RWPE2 (cell line): ENCODE measurements around the gene NMRAL1.
A peak's percentile ranks its signal among the peaks of the same experiment; 100 is the strongest.

ENCODE experiments used
- ATAC-seq: fragments of 200-7000 bp; cut with Tn5 transposase; 3 replicates; pipeline ENCODE4 v1.9.1; 2021; ENCODE audit warnings: low read depth
- DNase-seq: peaks from one replicate; pipeline ENCODE4 v3.0.0-alpha.2; 2020; ENCODE audit warnings: low spot score
- H3K27ac ChIP-seq: fragments of 450-650 bp; 2 replicates; pipeline ENCODE4 v1.5.1; 2017; ENCODE audit warnings: mild to moderate bottlenecking; ENCODE audit not compliant: poor library complexity, severe bottlenecking
- H3K27me3 ChIP-seq: fragments of 250-450 bp; sonication (Bioruptor Pico); 2 replicates; pipeline ENCODE4 v1.5.1; 2021; ENCODE audit warnings: mild to moderate bottlenecking, moderate library complexity; ENCODE audit not compliant: insufficient read depth, poor library complexity, severe bottlenecking
- H3K36me3 ChIP-seq: fragments of 250-450 bp; sonication (Bioruptor Pico); 2 replicates; pipeline ENCODE4 v1.5.1; 2020; ENCODE audit warnings: low read depth, mild to moderate bottlenecking, moderate library complexity
- H3K4me1 ChIP-seq: fragments of 250-450 bp; sonication (Bioruptor Pico); 2 replicates; pipeline ENCODE4 v1.5.1; 2021; ENCODE audit warnings: mild to moderate bottlenecking, moderate library complexity; ENCODE audit not compliant: insufficient read depth, poor library complexity, severe bottlenecking
- H3K4me3 ChIP-seq: fragments of 250-450 bp; sonication (Bioruptor Pico); 2 replicates; pipeline ENCODE4 v1.5.1; 2021; ENCODE audit warnings: mild to moderate bottlenecking, moderate library complexity; ENCODE audit not compliant: severe bottlenecking
- H3K9me3 ChIP-seq: fragments of 250-450 bp; sonication (Bioruptor Pico); 2 replicates; pipeline ENCODE4 v1.5.1; 2021; ENCODE audit warnings: mild to moderate bottlenecking, moderate library complexity; ENCODE audit not compliant: severe bottlenecking
- TF ChIP-seq, protein P1 (sequence below): fragments of 450-650 bp; IDR thresholded peaks from one replicate; pipeline ENCODE4 v1.5.1; 2017; ENCODE audit warnings: mild to moderate bottlenecking, moderate library complexity; ENCODE audit not compliant: poor library complexity, severe bottlenecking

The NMRAL1 gene

DNA sequence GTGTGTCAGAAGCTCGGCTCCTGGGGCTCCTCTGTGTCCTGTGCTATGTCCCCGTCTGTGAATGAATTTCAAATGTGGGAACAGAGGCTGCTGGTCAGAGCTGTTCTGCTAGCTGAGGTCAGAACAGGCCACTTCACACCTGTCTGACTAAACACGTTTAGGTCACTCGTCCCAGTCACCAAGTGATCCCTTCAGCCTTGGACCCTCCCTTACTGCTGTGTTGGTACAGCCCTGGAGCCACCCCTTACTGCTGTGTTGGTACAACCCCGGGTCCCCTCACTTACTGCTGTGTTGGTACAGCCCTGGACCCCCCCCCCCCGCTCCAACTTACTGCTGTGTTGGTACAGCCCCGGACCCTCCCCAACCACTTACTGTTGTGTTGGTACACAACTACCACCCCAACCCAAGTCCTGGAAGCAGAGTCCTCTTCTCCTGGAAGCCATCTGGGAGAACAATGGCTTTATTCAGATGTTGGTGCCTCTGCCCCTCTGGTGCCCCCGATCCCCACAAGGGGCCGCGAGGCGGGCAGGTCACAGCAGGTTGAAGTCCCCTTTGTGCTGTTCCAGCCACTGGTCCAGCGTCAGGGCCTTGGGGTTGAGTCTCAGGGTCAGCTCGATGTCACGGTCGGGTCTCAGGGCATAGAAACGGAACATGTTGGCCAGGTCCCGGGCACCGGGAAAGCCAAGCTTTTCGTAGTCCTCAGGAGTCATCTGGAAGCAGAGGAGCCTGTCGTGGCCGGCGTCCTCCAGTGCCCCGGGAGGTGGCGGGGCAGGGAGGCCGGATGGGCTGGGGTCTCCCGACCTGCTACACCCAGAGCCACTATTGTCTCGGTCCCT lies 13.0 kb downstream of the NMRAL1 start:
- Histone ChIP-seq H3K4me1 (peaks cover 20% of the 10 kb centered on the region), H3K27me3 (no peaks in the 10 kb centered on the region), H3K9me3 (no peaks in the 10 kb centered on the region), H3K36me3 (peaks cover 42% of the 10 kb centered on the region), H3K27ac (no peak overlapping the region), H3K4me3 (no peak overlapping the region)
- ATAC-seq = 0 out of 3 replicates have a peak, but pooled peaks have one; percentile 4
- TF ChIP-seq, protein P1, sequence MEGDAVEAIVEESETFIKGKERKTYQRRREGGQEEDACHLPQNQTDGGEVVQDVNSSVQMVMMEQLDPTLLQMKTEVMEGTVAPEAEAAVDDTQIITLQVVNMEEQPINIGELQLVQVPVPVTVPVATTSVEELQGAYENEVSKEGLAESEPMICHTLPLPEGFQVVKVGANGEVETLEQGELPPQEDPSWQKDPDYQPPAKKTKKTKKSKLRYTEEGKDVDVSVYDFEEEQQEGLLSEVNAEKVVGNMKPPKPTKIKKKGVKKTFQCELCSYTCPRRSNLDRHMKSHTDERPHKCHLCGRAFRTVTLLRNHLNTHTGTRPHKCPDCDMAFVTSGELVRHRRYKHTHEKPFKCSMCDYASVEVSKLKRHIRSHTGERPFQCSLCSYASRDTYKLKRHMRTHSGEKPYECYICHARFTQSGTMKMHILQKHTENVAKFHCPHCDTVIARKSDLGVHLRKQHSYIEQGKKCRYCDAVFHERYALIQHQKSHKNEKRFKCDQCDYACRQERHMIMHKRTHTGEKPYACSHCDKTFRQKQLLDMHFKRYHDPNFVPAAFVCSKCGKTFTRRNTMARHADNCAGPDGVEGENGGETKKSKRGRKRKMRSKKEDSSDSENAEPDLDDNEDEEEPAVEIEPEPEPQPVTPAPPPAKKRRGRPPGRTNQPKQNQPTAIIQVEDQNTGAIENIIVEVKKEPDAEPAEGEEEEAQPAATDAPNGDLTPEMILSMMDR = no peak
- no peak for DNase-seq

DNA sequence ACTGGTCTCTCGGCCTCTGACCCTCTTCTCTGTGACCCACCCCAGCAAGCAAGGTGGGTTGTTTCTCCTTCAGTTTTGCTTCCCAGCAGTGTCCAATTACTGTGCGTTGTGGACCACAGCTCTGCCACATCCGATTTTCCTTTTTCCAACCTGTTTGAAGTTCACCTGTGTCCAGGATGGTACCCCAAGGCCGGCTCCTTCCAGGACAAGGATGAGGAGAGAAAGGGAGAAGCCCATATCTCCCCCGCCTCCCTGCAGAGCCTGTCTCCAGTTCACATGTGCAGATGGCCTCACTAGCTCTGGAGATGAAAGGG lies 13.5 kb downstream of the NMRAL1 start:
- no peaks in the 10 kb centered on the region for H3K9me3 ChIP-seq
- DNase-seq (no peak), ATAC-seq (no peak)
- H3K27me3 ChIP-seq = no peaks in the 10 kb centered on the region
- H3K4me1 ChIP-seq = peaks cover 20% of the 10 kb centered on the region
- H3K36me3 ChIP-seq = peaks cover 42% of the 10 kb centered on the region
- TF ChIP-seq, protein P1 = no peak
- no peak overlapping the region for H3K4me3 ChIP-seq
- H3K27ac ChIP-seq = no peak overlapping the region

DNA sequence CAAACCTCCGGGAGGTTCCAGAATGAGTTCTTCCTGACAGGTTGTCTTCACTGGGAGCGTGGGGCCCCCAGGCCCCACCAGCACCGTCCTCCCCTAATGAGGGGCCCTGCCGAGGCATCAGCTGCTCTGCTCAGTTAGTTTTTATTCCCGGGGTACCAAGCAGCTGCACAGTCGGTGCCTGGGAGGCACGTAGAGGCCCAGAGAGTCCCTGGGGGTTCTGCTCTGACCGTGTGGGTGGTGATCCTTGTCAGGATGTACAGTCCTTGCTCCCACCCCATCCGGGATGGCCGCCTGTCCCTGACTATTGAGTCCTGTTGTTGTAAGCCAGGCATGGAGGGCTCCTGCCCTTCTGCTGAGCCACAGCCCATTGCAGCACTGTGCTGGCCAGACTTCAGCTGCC lies 18.5 kb downstream of the NMRAL1 start:
- Histone ChIP-seq H3K9me3 (no peaks in the 10 kb centered on the region), H3K4me3 (no peak overlapping the region), H3K4me1 (no peaks in the 10 kb centered on the region), H3K27me3 (no peaks in the 10 kb centered on the region), H3K27ac (no peak overlapping the region), H3K36me3 (peaks cover 57% of the 10 kb centered on the region)
- 0 out of 3 replicates have a peak, but pooled peaks have one; percentile 7 for ATAC-seq
- TF ChIP-seq, protein P1 = no peak
- DNase-seq = no peak

DNA sequence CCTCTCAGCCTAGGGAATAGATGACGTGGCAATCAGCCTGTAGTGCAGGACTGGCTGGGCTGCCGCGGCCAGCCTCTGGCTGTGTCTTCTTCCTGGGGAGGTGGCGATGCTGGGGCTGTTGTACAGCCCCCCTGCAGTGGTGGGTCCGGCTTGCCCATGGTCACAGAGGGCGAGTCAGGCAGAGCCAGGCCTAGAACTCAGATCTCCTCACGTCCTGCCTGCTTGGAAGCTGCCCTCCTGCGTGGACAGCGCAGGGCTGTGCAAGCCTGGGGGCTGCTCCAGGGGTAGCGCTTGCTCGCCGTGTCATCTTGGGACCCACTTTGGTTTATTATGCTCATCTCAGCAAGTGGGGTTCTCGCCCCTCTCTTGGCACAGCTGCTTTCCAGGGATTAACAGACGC lies 19.3 kb downstream of the NMRAL1 start:
- peaks cover 66% of the 10 kb centered on the region for H3K36me3 ChIP-seq
- TF ChIP-seq, protein P1 = no peak

DNA sequence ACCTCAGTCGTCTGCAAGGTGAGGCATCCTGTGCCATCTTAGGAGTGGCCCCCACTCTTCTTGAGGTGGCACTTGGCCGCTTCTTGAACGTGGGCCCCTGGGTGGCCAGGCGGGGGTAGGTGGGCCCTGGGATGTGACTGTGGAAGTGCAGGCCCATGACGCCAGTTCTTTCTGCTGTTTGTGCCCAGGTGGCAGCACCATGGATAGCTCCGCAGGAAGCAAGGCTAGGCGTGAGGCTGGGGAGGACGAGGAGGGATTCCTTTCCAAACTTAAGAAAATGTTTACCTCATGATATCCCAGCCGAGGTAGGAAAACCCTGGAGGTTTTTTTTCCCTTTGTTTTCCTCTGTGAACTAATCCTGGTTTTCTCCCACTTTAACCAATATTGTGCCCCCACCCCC lies 19.8 kb downstream of the NMRAL1 start:
- no peak overlapping the region for H3K4me3 ChIP-seq

More for the DNA sequence above, 19.3 kb downstream of the NMRAL1 start:
- H3K27ac ChIP-seq = no peak overlapping the region
- ATAC-seq = no peak
- no peaks in the 10 kb centered on the region for H3K4me1 ChIP-seq
- H3K27me3 ChIP-seq = no peaks in the 10 kb centered on the region
- DNase-seq = no peak
- H3K9me3 ChIP-seq = no peaks in the 10 kb centered on the region
- H3K4me3 ChIP-seq = no peak overlapping the region

More for the DNA sequence above, 19.8 kb downstream of the NMRAL1 start:
- DNase-seq (no peak), ATAC-seq (no peak)
- Histone ChIP-seq H3K27me3 (no peaks in the 10 kb centered on the region), H3K27ac (no peak overlapping the region), H3K4me1 (no peaks in the 10 kb centered on the region), H3K36me3 (peaks cover 70% of the 10 kb centered on the region), H3K9me3 (no peaks in the 10 kb centered on the region)
- TF ChIP-seq, protein P1 = no peak
